GM18520 (cell line): Measurements from ENCODE around the gene CCDC24.

Experiments used
- ATAC-seq: cut with Tn5 transposase; IDR thresholded peaks from one replicate; pipeline ENCODE4 v1.9.1; 2021; ENCODE audit not compliant: unreplicated experiment

The CCDC24 gene

GRCh38 chr1:43991476-43992231 lies at the start of gene CCDC24:
CCDC24 (plus strand) TSS chr1:43991599; CDS start chr1:43991879, 280 bp downstream.
- peak; percentile 55 for ATAC-seq

- ATAC-seq: no peak
Observed at GRCh38 chr1:43942411-43942810, 49.0 kb upstream of the CCDC24 start.

DNA sequence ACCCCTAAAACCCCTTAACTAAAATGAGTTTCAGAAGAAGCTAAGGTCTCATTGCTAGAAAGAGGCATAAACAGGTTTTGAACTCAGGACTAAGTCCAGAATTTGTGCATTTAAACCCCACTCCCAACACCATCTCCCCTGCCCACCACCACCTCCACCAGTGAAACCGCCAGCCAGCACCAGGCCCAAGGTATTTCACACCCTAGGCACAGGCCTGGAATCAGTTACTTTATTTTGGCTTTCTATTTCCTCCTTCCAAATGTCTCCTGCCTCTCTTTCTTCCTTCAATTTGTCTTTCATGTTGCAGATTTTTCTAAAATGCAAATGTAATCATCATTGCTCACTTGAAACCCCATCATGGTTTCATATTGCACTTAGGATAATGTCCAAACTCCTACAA lies 46.5 kb upstream of the CCDC24 start:
- no peak for ATAC-seq

- ATAC-seq: no peak
Observed at GRCh38 chr1:43945674-43946235, 45.6 kb upstream of the CCDC24 start.

DNA sequence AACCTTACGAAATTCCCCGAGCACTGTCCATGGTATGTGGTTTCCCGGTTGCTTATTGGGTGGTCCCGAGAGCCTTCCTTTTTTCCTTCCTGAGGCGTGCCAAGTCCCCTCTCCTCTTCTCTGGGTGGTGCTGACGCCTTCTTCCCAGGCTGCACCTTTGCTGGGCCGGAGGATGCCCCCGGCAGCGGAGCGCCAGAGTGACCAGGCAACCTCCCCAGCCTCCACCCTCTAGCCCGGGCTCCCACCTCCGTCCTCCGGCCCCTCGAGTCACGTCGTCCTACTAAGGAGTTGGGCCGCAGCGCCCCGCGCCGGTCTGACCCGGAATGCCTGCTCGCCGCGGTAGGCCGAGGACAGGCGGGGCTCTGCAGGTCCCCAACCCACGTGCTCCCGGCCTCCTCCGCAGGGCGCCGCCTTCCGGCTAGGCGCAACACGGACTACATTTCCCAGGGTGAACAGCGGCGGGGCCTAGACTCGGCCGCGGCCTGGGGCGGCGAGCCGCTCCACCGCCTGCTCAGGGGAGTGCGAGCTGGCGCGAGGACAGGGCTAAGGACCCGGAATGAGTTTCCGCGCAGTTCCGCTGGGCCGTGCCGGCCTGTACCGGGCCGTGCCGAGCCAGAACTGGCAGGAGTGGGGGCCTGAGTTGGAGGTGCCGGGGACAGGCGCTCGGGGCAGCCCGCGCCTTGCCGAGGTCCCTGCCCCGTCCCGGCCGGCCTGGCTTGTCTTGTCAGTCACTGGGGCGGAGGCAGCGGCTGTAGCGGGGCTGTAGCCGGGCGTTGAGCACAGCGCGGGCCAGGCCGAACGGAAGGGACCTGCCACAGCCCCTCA lies 45.0 kb upstream of the CCDC24 start, which contains the start of gene IPO13:
IPO13 (plus strand) TSS at position 715 of the 825 bp plus-strand sequence. CDS start 651 bp downstream, outside the sequence.
- peak; percentile 91 for ATAC-seq

DNA sequence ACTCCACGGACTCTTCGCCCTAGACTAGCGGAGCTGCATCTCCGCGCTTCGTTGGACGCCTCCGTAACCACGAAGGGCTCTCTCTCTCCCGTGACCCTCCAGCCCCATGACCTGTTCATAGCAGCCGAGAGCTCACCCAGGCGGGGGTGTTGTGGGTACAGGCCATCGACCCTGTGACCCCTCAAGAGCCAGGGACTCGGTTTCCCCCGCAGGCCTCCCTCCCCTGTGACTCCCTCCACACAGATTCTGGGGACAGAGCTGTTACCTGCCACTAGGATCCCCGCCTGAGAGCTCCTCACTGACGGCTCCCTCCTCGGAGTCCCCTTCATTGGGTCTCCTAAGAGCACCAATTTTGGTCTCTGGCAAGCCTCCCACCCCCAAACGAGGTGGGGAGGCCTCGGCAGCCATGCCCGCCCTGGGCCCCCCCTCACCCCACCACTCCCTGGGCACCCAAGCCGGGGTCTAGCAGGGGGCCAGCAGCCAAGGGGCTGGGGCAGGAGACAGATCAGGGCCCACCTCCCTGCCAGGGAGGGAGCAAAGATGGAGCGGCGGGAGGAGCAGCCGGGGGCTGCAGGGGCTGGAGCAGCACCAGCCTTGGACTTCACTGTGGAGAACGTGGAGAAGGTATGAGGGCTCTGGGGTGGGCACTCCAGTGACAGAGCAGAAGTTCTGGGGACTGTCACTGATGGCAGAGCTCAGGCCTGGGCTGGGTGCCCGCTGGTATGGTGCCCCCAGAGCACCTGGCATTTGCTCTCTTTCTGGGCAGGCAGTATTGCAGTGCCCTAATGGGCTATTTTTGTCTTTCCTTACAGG lies 44.1 kb upstream of the CCDC24 start:
- no peak for ATAC-seq

DNA sequence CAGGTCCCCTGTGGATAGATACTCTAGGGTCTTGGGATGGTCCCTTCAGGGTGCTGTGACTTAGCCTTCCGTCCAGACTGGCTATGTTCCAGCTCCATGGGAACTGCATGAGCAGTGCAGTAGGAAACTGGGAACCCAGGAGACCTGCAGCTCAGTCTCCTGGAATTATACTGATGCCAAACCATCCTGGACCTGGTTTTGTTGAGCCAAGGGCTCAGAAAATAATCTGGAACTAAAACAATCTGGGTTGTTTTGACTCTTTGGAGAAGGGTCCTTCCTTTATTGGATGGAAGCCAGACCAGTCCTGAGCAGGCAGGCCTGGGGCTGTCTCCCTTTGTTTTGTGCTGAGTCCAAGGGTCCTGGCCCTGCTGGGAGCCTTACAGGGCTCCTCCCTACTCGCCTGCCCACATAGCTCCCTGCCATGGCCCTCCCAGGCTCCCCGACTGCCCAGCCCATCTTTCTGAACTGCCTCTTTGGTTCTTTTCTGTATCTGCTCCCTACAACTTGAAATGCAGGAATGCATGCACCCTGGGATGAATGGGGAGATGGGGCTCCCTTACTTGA lies 43.4 kb upstream of the CCDC24 start:
- ATAC-seq: no peak

DNA sequence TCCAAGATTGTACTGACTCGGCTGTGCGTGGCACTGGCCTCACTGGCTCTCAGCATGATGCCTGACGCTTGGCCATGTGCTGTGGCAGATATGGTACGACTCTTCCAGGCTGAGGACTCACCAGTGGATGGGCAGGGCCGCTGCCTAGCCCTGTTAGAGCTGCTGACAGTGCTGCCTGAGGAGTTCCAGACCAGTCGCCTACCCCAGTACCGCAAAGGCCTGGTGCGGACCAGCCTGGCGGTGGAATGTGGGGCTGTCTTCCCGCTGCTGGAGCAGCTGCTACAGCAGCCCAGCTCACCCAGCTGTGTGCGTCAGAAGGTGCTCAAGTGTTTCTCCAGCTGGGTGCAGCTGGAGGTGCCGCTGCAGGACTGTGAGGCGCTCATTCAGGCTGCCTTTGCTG lies 41.7 kb upstream of the CCDC24 start:
- ATAC-seq: no peak

GRCh38 chr1:43951021-43951985 lies 40.1 kb upstream of the CCDC24 start:
- ATAC-seq: no peak

DNA sequence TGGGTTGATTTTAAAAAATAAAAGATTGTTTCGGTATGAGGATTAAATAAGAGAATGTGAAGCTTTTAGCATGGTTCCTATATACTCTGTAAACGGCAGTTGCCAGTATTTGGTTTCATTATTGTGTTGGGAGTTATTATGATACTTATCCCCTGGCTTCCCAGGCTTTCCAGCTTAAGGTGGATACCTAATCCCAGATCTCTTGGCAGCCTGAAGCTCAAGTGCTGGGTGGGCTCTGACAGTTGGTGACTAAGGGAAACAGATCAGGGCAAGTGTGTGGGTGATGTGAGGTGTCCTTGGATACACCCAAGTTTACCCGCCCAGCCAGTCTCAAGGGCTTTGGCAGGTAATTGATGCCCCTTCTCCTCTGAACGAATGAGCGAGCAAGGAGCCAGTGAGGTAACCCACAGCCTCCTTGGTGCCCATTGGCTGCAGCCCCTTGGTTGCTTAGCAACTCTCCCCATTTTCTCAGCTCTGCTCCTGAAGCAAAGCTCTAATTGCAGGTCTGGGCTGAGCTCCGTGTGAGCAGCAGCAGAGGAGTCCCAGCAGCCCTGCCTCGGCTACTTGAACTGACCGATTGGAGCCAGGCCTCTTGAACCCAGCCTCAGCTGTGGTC lies 38.6 kb upstream of the CCDC24 start:
- ATAC-seq: no peak

DNA sequence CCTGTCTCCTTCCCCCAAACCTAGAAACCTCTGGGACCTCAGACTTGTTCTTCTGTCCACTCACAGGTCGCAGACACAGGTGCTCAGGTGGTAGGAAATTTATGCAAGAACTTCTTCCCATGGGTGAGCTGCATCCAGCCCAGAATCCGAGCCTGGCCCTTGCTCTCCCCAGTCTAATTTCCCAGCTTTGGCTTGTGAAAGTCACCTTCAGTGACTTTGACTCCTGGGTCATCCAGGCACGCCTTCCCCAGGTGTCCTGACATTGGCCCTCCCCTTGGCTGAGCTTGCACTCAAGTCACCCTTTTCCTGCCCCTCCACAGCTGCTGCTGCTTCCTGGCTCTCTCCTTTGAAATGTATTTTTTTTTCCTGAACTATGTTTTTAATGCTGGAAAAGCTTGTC lies 38.0 kb upstream of the CCDC24 start:
- ATAC-seq: no peak

- ATAC-seq: no peak
Observed at GRCh38 chr1:43954036-43954435, 37.4 kb upstream of the CCDC24 start.

DNA sequence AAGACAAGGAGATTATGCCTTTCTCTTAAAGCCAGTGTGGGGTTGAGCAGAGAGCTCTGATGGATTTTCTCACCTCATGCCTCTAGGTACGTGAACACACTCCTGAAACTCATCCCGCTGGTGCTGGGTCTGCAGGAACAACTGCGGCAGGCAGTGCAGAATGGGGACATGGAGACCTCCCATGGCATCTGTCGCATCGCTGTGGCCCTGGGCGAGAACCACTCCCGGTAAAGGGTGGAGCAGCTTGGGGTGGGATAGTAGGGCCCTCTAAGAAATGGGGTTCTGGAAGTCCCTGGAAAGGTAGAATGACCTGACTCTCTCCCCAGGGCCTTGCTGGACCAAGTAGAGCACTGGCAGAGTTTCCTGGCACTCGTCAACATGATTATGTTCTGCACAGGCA lies 35.2 kb upstream of the CCDC24 start:
- no peak for ATAC-seq

DNA sequence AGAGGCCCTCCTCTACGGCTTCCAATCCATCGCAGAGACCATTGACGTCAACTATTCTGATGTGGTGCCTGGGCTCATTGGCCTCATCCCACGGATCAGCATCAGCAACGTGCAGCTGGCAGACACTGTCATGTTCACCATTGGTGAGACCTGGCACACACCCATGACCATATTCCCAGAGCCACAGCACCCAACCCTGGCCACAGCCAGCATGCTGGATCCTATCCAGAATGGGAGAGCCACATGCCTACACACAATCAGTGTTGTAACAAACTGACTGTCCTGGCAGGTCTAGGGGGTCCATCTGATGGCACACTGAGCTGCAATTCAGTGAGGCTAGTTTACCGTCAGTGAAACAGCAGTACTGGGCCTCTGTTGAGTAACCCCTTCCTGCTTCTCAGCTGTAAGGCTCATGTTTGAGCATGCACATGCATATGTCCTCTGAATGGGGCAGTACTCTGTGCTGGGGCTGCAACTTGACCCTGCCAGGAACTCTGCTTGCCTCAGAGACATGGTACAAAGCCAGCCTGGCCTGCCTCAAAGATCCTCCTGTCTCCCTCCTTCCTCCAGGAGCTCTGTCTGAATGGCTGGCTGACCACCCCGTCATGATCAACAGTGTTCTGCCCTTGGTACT lies 33.9 kb upstream of the CCDC24 start:
- ATAC-seq: no peak

DNA sequence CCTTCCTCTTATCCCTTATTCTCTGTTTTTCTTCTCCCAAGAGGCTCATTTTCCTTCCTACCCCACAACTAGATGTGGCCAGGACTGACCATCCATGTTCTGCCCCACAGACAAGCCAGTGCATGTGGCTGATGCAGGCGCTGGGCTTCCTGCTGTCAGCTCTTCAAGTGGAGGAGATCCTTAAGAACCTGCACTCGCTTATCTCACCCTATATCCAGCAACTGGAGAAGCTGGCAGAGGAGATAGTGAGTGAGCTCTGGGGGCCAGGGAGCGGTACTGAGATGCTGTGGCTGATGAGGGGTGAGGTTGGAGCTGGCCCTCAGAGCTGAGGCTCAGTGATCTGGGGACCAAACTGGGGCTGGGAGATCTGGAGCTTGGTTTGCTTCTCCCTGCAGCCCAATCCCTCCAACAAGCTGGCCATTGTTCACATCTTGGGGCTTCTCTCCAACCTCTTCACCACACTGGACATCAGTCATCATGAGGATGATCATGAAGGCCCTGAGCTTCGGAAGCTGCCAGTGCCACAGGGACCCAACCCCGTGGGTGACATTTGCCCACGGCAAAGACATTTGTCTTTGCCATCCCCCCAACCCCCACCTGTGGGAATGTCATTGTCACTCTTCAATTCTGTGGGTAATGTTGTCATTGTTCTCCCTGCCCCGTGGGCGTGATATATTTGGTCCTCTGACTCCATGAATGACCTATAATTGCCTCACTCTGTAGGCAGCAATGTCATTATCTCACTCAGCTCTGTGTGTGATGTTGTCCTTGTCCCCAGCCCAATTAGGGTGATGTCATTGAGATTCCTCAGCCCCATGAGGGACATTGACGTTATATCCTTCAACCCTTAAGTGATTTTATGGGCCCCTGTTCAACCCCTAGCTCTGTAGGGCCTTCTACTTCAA lies 32.8 kb upstream of the CCDC24 start:
- no peak for ATAC-seq

DNA sequence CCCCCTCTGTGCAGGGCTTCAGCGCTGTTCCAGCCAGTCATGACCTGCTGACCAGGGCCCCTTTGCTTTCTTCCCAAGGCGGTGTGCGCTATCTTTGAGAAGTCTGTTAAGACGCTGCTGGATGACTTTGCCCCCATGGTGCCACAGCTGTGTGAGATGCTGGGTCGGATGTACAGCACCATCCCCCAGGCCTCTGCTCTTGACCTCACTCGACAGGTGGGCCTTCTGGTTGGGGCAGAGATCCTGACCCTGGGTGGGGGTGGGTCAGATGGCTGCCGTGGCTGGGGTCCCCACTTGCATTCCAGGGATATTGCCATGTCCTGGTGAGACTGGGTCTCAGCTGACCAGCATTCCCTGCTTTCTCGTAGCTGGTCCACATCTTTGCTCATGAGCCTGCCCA lies 30.6 kb upstream of the CCDC24 start:
- ATAC-seq: no peak

GRCh38 chr1:43961692-43962091 lies 29.7 kb upstream of the CCDC24 start:
- ATAC-seq: no peak

GRCh38 chr1:43962324-43962723 lies 29.1 kb upstream of the CCDC24 start:
- no peak for ATAC-seq
